NCI-H1105 (cell line): ENCODE data around the gene CPT2.

Experiments
- DNase-seq: peaks from one replicate; lab custom pipeline; 2025; lab: John Stamatoyannopoulos, UW

The CPT2 gene

DNA sequence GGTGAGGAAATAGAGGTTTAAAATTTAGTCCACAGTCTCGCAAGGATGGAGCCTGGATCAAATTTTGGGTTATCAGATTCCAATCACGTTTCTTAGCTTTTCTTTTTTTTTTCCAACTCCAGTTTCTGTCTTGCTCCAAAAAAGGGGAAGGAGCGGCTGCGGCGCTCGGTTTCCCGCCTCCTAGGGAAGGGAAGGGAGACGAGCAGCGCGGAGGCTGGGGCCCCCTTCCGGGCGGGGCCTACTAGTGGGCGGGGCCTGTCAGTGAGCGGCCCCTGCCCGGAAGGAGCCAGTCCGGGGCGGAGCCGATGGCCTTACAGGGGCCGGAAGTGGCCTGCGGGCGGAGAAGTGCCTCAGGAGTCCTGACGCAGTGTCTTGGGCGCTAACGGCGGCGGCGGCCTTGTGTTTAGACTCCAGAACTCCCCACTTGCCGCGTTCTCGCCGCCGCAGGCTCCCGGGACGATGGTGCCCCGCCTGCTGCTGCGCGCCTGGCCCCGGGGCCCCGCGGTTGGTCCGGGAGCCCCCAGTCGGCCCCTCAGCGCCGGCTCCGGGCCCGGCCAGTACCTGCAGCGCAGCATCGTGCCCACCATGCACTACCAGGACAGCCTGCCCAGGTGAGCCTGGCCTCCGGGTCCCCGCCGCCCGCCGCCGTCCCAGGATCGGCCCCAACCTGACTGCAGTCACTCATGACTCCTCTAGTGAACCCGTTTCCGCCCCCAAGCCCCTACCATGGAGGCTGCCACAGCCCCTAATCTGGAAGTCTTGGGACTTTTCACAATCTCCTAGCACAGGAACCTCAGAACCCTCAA lies at the start of gene CPT2:
Gene CPT2, plus strand, starts transcription at position 340 of the 806 bp plus-strand sequence. Its CDS starts 120 bp downstream, at position 460.
- DNase-seq = peak; percentile 94

DNA sequence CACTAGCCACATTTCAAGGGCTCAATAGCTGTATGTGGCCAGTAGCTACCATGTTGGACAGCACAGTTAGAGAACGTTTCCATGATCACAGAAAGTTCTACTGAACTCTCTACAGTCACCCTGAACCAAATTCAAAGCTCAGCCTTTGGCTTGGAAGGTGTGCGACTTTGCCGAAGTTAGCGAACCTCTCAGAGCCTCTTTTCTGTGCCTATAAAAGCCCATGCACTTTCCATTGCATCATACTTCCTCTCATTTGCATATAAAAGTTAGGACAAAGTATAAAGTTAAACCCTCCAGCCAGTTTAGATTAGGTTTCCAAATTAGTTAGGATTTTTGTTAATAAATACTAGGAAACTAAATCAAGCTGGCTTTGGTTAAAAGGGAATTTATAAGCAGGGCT lies 49.5 kb upstream of the CPT2 start:
- DNase-seq = no peak

DNA sequence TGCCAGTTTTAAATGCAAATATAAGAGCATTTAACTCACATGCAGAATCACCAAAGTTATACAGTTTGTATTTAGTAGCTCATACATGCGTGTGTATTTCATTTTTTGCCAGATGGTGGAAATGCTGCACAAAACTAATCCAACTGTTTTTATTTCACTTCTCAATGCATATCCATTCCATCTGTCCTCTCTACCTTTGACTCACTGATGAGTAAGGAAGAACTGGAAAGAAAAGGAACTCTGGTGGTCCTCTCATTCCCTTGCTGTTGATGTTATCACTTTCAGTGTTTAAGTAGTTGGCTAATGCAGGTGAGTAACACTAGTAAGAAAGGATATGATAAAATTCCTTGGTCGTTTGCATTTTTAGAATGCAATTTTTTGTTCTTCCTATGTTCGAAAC lies 48.5 kb upstream of the CPT2 start:
- DNase-seq = no peak

DNA sequence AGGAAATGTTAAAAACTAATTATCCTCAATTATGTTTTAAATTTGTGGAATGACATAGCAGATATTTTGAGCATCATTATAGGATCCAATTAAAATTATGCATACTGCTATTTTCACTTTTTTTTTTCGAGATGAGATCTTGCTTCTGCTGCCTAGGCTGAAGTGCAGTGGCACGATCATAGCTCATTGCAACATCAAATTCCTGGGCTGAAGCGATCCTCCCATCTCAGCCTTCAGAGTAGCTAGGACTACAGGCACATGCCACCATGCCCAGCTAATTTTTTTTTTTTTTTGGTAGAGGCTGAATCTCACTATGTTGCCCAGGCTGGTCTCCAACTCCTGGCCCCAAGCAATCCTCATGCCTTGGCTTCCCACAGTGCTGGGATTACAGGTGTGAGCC lies 42.9 kb upstream of the CPT2 start:
- no peak for DNase-seq

DNA sequence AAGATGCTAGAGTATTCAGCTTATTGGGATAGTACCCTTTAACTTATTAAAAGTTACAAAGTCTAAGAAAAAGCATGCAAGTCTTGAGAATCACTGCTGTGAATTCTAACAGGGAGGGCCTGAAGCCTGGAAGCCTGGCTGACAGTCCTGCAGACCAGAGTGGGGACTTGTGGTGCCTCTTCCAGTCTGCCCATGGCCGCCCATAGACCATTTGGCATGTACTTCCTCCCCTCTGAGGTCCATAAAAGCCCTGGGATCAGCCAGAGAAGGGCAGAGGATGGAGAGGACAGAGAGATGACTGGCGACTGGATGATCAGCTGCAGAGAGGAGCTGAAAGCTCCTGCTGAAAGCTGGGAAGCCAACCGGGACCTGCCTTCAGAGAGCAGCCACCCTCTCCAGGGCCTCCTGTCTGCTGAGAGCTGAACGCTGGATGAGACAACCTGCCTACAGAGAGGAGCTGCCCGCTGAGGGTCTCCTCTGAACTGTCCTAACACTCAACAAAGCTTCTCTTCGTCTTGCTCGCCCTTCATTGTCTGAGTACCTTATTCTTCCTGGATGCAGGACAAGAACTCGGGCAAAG lies 41.7 kb upstream of the CPT2 start:
- no peak for DNase-seq

DNA sequence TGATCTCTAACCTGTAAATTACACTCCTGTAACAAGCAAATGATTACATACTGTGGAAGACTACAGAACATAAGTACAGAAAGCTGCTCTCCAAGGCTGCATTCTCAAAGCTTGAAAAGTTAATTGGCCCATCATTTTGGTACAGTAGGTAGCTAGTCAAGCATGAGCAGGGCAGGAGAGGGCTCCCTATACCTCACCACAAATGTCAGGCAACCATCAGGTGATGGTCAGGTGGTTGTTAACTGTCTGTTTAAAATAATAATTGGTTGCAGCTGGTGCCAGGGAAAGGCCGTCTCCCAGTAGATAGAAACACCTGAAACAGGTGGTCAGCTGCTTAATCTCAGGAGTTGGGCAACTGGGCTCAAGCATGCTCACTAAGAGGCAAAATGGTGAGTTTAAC lies 41.1 kb upstream of the CPT2 start:
- peak; percentile 12 for DNase-seq

DNA sequence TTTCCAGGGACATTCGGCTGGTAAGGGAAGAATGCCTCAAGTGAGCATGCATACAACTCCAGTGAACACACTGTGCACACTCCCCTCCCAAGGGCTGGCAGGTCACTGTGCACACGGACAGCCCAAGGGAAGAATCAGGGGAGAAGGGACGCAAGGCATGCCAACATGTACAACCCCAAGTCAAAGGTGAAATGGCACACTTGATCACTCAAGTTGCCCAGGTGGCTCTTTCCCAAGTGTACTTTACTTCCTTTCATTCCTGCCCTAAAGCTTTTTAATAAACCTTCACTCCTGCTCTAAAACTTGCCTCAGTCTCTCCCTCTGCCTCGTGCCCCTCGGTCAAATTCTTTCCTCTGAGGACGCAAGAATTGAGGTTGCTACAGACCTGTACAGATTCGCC lies 40.7 kb upstream of the CPT2 start:
- no peak for DNase-seq

DNA sequence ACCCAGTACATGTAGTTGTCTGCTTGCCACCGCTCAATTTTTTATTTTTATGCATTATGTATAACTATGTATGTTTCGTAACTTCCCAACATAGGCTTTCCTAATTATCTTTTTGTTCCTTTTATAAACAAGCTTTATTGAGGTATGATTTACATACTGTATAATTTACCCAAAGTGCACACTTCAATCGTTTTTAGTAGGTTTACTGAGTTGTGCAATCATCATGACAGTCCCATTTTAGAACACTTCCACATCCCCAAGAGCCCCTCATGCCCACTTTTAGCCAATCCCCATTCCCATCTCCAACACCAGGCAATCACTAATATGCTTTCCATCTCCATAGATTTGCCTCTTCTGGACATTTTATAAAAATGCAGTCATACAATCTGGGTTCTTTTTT lies 39.8 kb upstream of the CPT2 start:
- no peak for DNase-seq

DNA sequence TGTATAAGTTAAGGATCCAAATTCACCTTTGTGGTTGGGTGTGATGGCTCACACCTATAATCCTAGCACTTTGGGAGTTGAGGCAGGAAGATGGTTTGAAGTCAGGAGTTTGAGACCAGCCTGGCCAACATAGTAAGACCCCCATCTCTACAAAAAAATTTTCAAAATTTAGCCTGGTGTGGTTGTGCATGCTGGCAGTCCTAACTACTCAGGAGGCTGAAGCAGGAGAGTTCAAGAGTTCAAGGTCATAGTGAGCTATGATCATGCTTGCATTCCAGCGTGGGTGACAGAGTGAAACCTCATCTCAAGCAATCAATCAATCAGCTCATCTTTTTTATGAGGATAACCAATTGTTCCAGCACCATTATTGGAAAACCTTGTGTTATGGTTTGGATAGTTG lies 37.7 kb upstream of the CPT2 start:
- DNase-seq = no peak

DNA sequence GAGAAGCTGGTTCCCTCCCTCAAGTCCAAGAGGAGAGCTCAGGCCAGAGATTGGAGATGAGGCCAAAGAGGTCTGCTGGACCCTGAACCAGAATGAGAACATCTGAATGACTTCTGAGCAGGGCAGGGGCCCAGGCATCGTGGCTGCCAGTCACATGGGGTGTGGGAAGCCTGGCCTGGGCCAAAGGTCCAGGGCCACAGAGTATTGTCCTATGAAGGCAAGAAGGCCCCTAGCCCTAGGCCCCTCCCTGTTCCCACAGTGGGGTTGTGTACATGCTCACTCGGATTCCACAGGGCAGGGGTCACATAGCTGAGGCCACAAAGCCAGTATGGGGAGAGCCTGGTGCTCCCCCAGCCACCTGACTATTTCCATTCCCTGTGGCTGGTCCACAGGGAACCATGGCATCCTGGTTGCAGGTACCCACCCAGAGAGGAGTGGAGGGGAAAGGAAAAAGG lies 35.7 kb upstream of the CPT2 start:
- DNase-seq = no peak

DNA sequence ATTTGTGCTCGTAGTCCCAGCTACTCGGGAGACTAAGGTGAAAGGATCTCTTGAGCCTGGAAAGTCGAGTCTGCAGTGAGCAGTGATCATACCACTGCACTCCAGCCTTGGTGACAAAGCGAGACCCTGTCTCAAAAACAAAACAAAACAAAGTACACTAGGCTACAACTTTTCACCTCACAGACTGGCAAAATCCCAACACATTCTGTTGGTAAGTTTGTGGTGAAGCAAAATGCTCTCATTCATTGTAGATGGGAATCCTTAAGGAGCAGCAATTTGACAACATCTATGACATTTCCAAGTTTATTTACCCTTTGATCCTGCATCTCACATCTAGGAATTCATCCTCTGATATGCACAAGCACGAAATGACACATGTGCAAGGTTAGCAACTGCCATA lies 34.0 kb upstream of the CPT2 start:
- DNase-seq = no peak

DNA sequence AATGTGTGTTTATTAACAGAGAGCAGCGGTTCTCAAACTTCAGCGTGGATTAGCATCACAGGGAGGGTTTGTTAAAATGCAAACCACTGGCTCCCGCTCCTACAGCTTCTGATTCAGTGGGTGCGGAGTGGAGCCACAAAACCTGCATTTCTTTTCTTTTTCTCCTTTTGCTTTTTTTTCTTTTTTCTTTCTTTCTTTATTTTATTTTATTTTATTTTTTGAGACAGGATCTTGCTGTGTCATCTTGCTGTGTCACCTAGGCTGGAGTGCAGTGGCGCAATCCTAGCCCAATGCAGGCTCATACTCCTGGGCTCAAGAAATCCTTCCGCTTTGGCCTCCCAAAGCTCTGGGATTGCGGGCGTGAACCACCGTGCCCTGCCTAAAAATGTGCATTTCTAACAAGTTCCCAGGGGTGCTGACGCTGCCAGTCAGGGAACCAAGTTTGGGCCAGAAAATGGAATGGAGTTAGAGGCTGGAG lies 33.3 kb upstream of the CPT2 start:
- no peak for DNase-seq

DNA sequence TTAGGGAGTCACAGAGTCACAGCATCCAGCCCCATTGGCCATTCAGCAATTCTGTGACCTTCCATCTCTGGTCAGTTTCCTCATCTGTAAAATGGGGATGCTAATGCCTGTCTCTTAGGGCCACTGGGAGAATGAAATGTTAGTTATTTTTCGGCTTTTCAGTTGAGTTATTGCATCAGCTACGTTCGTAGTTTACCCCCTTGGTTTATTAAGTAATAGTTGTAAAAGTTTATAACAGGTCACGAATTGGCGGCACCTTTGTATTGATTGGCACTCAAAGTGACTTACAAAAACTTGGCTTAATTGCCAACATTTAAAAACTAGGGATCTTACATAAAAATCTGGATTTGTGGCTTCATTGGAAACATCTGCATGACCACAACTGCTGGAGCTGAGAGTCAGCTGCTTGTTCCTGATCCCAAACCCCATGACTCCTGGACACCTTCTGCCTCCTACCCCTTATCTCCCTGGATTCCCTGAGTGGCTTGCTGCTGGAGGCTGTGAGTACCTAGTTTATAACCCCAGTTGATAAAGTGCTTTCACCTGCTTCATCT lies 31.1 kb upstream of the CPT2 start:
- DNase-seq = no peak

DNA sequence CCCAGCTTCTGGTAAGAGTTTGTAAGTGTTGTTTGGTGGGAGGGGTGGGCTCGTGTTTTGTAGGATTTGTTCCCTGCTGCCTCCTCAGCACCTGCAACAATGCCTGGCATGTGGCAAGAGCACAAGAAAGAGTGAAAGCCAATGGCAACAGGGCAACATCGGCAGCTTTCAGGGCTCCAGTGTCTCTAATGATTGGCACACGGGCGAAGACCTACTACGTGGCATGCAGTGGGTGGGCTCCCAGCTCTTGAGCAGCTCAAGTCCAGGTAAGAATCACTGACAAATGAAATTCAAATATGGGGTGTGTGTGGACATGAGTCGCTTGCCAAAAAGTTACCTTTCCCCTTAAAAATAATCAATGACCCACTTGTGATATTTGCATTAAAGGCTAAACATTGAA lies 30.3 kb upstream of the CPT2 start:
- DNase-seq = no peak

DNA sequence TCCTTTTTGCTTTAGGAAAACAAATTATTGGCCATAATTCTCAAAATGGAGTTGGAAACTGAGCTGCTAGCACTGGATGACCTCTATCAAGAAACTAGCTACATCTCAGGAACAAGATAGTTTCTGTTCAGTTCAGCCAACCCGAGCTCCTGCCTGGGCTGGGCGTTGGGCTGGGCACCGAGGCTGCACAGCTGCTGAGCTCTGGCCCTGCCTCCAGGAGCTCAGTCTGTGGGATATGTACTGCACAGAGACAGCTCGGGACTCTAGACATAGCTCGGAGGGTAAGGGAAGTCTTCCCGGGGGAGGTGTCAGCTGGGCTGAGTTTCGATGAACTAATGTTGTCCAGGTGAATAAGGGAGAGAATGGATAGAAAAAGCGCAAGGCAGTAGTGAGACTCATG lies 29.7 kb upstream of the CPT2 start:
- DNase-seq = no peak

DNA sequence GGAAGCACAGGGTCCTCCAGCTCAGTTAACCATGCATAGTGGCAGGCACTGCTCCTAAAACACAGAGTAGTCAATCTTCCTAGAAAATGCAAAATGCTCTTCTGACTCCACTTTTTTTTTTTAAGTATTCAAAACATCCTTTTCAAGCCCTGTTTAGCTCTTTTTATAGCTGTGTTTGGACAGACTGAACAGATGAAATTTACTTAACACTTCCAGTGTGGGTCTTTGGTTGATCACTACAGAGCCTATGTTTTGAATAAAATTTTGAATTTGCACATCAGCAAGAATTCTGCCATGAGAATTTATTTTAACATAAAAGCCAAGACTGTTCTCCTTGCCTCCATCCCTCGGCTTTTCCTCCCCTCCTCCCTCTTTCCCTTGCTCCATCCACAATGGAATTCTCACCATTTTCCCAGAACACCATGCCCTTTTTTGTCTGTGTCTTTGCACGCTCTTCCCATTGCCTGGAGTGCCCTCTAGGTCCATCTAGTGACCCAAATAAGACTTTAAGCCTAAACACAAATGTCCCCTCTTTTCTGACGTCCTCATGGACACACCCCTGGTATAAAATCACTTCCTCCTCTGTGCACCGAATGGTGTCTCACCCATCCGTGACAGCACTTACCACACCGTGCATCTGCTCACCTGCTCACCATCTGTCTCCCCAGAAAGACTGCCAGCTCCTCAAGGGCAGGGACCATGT lies 24.0 kb upstream of the CPT2 start:
- DNase-seq = no peak

DNA sequence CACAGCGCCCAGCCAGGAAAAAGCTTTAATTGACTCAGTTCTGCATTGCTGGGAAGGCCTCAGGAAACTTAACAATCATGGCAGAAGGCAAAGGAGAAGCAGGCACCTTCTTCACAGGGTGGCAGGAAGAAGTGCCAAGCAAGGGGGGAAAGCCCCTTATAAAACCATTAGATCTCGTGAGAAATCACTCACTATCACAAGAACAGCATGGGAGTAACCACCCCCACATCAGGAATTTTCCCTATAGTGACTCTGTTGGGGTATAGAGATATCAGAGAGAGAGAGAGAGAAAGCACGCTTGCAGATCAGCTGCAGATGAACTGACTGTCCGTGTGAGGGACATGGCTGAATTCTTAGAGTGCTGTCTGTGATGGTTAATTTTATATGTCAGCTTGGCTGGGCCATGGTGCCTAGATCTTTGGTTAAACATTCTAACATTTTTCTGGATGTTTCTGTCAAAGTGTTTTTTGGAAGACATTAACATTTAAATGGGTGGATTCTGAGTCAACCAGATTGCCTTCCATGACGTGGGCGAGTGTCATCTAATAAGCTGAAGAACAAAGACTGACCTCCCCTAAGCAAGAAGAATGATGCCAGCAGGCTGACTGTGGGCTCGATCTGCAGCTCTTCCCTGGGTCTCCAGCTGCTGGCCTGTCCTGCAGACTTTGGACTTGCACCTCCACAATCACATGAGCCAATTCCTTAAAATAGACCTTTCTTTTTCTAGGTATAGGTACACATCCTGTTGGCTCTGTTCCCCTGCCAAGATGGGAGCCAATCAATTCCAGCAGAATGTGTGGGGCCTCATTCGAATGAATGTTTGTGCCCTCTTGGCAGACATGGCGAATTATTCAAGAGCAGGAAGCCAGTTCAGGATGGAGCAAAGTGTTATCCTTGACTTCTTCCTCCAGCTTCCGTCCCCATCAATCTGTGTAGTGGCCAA lies 21.4 kb upstream of the CPT2 start:
- DNase-seq = no peak

DNA sequence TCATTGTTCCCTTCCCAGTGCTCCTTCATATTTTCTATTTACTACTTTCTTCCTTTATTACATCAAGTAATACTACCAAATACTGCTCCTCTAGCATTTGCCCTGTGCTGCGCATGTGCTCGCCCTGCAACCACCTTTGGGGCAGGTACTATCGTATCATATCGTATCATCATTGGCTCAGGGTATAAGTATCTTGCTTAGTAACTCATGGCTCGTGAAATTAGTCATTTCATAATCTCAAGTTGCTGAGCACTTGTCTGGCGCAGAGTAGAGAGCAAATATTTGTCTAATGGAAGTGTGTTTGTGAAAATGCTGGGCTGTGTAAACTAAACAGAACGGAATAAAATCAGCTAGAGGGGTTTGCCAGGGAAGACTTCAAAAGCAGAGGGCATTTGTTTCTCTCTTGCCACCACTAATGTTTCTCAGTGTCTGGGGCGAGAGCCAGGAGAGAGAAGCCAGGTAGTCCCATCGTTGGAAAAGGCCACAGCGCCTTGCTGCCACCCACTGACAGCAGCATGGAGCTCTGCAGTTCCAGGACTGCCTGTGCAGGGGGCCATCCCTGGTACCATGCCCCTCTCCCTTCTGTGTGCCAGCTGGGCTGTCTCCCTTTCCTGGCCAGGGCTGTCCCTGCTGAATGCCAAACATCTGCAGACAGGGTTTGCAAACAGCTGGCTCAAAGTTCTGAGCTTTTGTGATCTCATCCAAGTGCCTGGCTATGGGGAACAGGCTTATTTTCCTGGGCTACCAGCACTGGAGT lies 20.0 kb upstream of the CPT2 start:
- DNase-seq = peak; percentile 28

DNA sequence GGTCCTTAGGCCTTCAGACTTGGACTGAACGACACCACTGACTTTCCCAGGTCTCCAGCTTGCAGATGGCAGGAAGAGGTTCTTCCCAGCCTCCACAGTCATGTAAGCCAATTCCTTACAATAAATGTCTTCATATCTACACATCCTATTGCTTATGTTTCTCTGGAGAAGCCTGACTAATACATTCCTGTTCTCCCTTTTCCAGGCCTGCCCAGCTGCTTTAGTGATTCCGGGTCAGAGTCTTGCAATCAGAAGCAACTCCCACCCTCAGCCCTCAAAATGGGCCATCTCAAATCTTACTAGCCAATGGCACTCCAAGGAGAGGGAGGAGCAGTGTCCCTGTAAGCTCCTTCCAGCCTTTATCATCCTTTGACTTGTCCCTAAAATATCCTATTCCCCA lies 16.4 kb upstream of the CPT2 start:
- no peak for DNase-seq

DNA sequence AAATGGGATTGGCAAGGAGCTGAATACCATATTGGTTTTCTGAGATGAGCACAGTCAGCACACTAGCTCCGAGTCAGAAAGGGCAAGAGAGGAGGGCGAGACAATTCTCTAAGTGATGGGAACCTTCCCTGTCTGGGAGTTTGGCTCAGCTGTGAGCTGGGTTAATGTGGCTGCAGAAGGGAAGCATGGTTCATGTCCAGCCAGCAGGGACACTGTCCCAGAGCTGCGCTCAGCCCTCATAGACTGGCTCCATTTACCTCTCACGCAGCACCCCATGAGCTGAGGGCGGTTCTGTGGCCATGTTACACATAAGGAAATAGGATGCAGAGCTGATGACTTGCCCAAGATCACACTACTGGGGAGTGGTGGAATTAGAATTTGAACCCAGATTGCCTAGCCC lies 15.7 kb upstream of the CPT2 start:
- no peak for DNase-seq

DNA sequence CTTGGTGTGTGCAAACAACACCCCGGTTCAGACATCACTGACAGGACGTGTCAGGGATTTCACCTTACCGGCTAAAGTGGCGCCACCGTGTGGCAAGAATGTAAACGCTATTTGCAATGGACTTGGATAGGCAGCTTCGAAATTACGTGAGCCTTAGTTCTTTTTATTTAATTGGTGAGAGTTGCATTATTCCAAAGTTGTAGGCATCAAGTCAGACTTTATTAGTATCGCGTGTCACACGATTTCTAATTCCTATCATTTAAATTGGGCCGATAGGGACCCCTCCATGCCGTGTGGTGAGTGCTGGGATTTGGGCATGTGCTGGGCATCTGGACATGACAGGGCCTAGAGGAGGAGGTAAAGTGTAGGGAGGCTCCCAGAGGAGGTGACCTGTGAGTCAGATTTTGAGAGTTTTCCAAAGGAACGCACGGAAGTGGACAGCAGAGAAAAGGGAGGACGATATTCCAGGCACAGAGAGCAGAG lies 14.5 kb upstream of the CPT2 start:
- DNase-seq = peak; percentile 64
